SH-SY5Y (cell line): Measurements from ENCODE around the gene TMEM167B.

ENCODE experiments used
- GATA2 ChIP-seq: IDR thresholded peaks from 2 replicates; pipeline ENCODE4 v1.6.1; 2011; ENCODE audit warnings: mild to moderate bottlenecking, low read depth, low read length
- GATA3 ChIP-seq: IDR thresholded peaks from 2 replicates; pipeline ENCODE4 v1.6.1; 2011; ENCODE audit warnings: low read depth, mild to moderate bottlenecking, low read length, moderate library complexity

Gene TMEM167B

GRCh38 chr1:109116286-109116685 lies 25.7 kb downstream of the TMEM167B start:
- TF ChIP-seq GATA2: no peak
- no peak for TF ChIP-seq GATA3

- no peak for TF ChIP-seq GATA2
- no peak for TF ChIP-seq GATA3
Measured at GRCh38 chr1:109118089-109118488, 27.5 kb downstream of the TMEM167B start.

GRCh38 chr1:109120356-109120755 lies 29.8 kb downstream of the TMEM167B start:
- TF ChIP-seq GATA2 (no peak), GATA3 (no peak)

- TF ChIP-seq GATA3 (no peak), GATA2 (no peak)
Measured at GRCh38 chr1:109131059-109131458, 40.5 kb downstream of the TMEM167B start.

GRCh38 chr1:109131800-109132199 lies 41.2 kb downstream of the TMEM167B start:
- TF ChIP-seq GATA2 (no peak), GATA3 (no peak)

- TF ChIP-seq GATA2 (no peak), GATA3 (no peak)
Measured at GRCh38 chr1:109133002-109133706, 42.6 kb downstream of the TMEM167B start.

- TF ChIP-seq GATA3 (no peak), GATA2 (no peak)
Measured at GRCh38 chr1:109133815-109134214, 43.3 kb downstream of the TMEM167B start.

GRCh38 chr1:109134423-109134822 lies 43.9 kb downstream of the TMEM167B start:
- TF ChIP-seq GATA2 (no peak), GATA3 (no peak)

GRCh38 chr1:109135940-109136339 lies 45.4 kb downstream of the TMEM167B start:
- TF ChIP-seq GATA2: no peak
- no peak for TF ChIP-seq GATA3

GRCh38 chr1:109136766-109137165 lies 46.2 kb downstream of the TMEM167B start:
- TF ChIP-seq GATA2: no peak
- no peak for TF ChIP-seq GATA3

- TF ChIP-seq GATA2 (no peak), GATA3 (no peak)
Measured at GRCh38 chr1:109137958-109138357, 47.4 kb downstream of the TMEM167B start.

- no peak for TF ChIP-seq GATA3
- no peak for TF ChIP-seq GATA2
Measured at GRCh38 chr1:109138358-109138757, 47.8 kb downstream of the TMEM167B start.

- TF ChIP-seq GATA2: no peak
- no peak for TF ChIP-seq GATA3
Measured at GRCh38 chr1:109140392-109140791, 49.8 kb downstream of the TMEM167B start.

- TF ChIP-seq GATA2 (no peak), GATA3 (no peak)
Measured at GRCh38 chr1:109142260-109142659, 51.7 kb downstream of the TMEM167B start.
